Adrenal gland (tissue), 12 donors: ENCODE results near the gene SP110. TPM values are rescaled to one million over a fixed set of nuclear protein-coding genes. Genes with fewer than 3 reads are reported as not detected.

ENCODE experiments used
- DNase-seq, 7 donors: peaks; one replicate each; pipeline ENCODE4 v3.0.0-alpha.2; 2019 to 2020
- H3K27ac ChIP-seq, 5 donors: fragments of 200-600 bp; sonication (generic) in 4 of 5; 1 replicate in 3 of 5; 2 replicates in 2 of 5; pipeline versions ENCODE4 v1.5.1 to v1.8.0; 2016 to 2020; ENCODE audit warnings: mild to moderate bottlenecking in 1 of 5
- H3K27me3 ChIP-seq: fragments of 200-600 bp; 2 replicates; pipeline ENCODE4 v1.8.0; 2021
- H3K36me3 ChIP-seq, 2 donors: fragments of 200-600 bp; replicated peaks in 1 of 2; 1 replicate in 1 of 2; 2 replicates in 1 of 2; pipeline versions ENCODE4 v1.5.1 to v1.8.0; 2018 to 2022
- H3K4me1 ChIP-seq, 2 donors: fragments of 200-600 bp; replicated peaks in 1 of 2; 1 replicate in 1 of 2; 2 replicates in 1 of 2; pipeline versions ENCODE4 v1.5.1 to v1.8.0; 2018 to 2021
- H3K4me3 ChIP-seq, 4 donors: fragments of 200-600 bp; sonication (generic) in 3 of 4; one replicate each; pipeline ENCODE4 v1.5.1; 2016 to 2018
- H3K9me3 ChIP-seq, 3 donors: fragments of 200-600 bp; sonication (generic) in 1 of 3; replicated peaks in 1 of 3; 1 replicate in 2 of 3; 2 replicates in 1 of 3; pipeline versions ENCODE4 v1.5.1 to v1.8.0; 2016 to 2021
- CTCF ChIP-seq, 6 experiments: fragments of 450-650 bp in 4 of 6; fragments of 200-600 bp in 2 of 6; sonication (generic) in 1 of 6; IDR thresholded peaks; 1 replicate in 5 of 6; 2 replicates in 1 of 6; pipeline versions ENCODE4 v1.5.1 to v1.8.0; 2016 to 2021; ENCODE audit warnings: antibody characterized with exemption in 6 of 6, mild to moderate bottlenecking in 2 of 6, moderate library complexity in 1 of 6
- POLR2A ChIP-seq, 2 donors: fragments of 450-650 bp; IDR thresholded peaks; one replicate each; pipeline ENCODE4 v1.6.1; 2017; ENCODE audit warnings: antibody characterized with exemption in 2 of 2, mild to moderate bottlenecking in 2 of 2, moderate library complexity in 1 of 2
- WGBS, 4 donors: extraction: QIAGEN DNeasy Blood & Tissue Kit in 2 of 4; methylation state at CpG; one replicate each; pipeline versions ENCODE4 v1.1.5 to v1.1.7; 2013 to 2017; 5-methylcytosine and 5-hydroxymethylcytosine counted together
- intact Hi-C, 2 donors: fragments of 100-400 bp; cut with DNase I; formaldehyde crosslinking; loops; one replicate each; pipeline versions ENCODE4 v1.14.1 to v1.15.0; 2022 to 2023
- polyA plus RNA-seq, 3 donors: library from polyadenylated mRNA; stranded (reverse); fragments of 200-250 nt in 2 of 3; fragments of 350-450 nt in 1 of 3; fragmentation: Illumina TruSeq in 1 of 3; extraction: RNeasy Lipid Tissue Mini Kit (QIAGEN cat#74804) in 1 of 3; gene quantifications; one replicate each; pipeline ENCODE4 v1.2.3, GENCODE V29; 2013 to 2014
- total RNA-seq, 9 donors: library from RNA; depleted of rRNA in 4 of 9; stranded (reverse); fragments of >200 nt in 4 of 9; fragments of 120-200 nt in 1 of 9; fragmentation: NEBNext Ultra II Directional in 1 of 9; extraction: Animal tissue kit (Norgen Biotek cat#: 25700) in 1 of 9; gene quantifications; one replicate each; pipeline versions ENCODE4 v1.1.0 to v1.2.4, GENCODE V29; 2013 to 2023
- donor health status: healthy with polysubstance abuse.
- donor health status: Bipolar disorder and iron deficiency.
- donor health status: DM: yes; HTN: yes; CAD: no.
- donor health status: DM: no; HTN: no; CAD: no.
- donor health status: DM: no; HTN: no; CAD: no.
- donor health status: DM: yes; HTN: yes; CAD: no.

SP110 gene
- total and polyA plus RNA-seq, 12 donors: 7.8 to 37.9 (median 16.8) TPM

GRCh38 chr2:230162981-230163380 is 56.8 kb downstream of the SP110 start:
- Histone ChIP-seq H3K4me1 (no peaks in the 10 kb centered on the region), H3K9me3 (no peaks in the 10 kb centered on the region), H3K36me3 (no peaks in the 10 kb centered on the region), H3K27ac (no peak overlapping the region), H3K4me3 (no peak overlapping the region), H3K27me3 (no peaks in the 10 kb centered on the region)
- WGBS, 4 donors: 76 to 83% (median 82%) methylated on average over 5 of the region's 5 CpGs
- TF ChIP-seq POLR2A (IDR thresholded peaks at IDR 0.05) (no peak), CTCF (IDR thresholded peaks at IDR 0.05) (no peak)
- DNase-seq: no peak
- intact Hi-C loops: loop anchor here (5.0 kb wide), 2 partner anchors 96 to 156 kb away; partner anchors contain the start of gene SLC16A14 (in 1 of the 2)

- H3K27ac ChIP-seq: no peak overlapping the region
- DNase-seq: no peak
- TF ChIP-seq CTCF (IDR thresholded peaks at IDR 0.05) (no peak), POLR2A (IDR thresholded peaks at IDR 0.05) (no peak)
- 69 to 84% (median 79%) methylated on average over 4 to 6 of the region's 6 CpGs for WGBS, 4 donors
- no peaks in the 10 kb centered on the region for H3K36me3 ChIP-seq
- intact Hi-C loops: loop anchor here (2.0 to 5.0 kb wide), 3 partner anchors 92 to 154 kb away; partner anchors contain the start of gene SLC16A14 (in 2 of the 2)
- no peaks in the 10 kb centered on the region for H3K9me3 ChIP-seq
- no peak overlapping the region for H3K4me3 ChIP-seq
- H3K27me3 ChIP-seq: no peaks in the 10 kb centered on the region
- H3K4me1 ChIP-seq: no peaks in the 10 kb centered on the region
These were observed 58.6 kb downstream of the SP110 start for GRCh38 chr2:230161184-230161583.

GRCh38 chr2:230160112-230160660 is 59.6 kb downstream of the SP110 start:
- WGBS, 4 donors: 32 to 41% (median 34%) methylated on average over 10 to 11 of the region's 11 CpGs

GRCh38 chr2:230158468-230158867 is 61.3 kb downstream of the SP110 start:
- 84 to 95% (median 90%) methylated on average over 5 of the region's 5 CpGs for WGBS, 4 donors

More at GRCh38 chr2:230160112-230160660, 59.6 kb downstream of the SP110 start:
- TF ChIP-seq CTCF (IDR thresholded peaks at IDR 0.05) (peak; percentile 66 to 92 (median 86)), POLR2A (IDR thresholded peaks at IDR 0.05) (no peak)
- peak; percentile 31 to 70 (median 61) for DNase-seq
- no peak overlapping the region for H3K4me3 ChIP-seq
- intact Hi-C loops: loop anchor here (2.0 to 5.0 kb wide), 3 partner anchors 91 to 153 kb away; partner anchors contain the start of gene SLC16A14 (in 2 of the 2)
- no peaks in the 10 kb centered on the region for H3K36me3 ChIP-seq
- H3K27ac ChIP-seq: no peak overlapping the region
- H3K4me1 ChIP-seq: no peaks in the 10 kb centered on the region
- H3K9me3 ChIP-seq: no peaks in the 10 kb centered on the region
- H3K27me3 ChIP-seq: no peaks in the 10 kb centered on the region

More at GRCh38 chr2:230158468-230158867, 61.3 kb downstream of the SP110 start:
- no peaks in the 10 kb centered on the region for H3K4me1 ChIP-seq
- TF ChIP-seq CTCF (IDR thresholded peaks at IDR 0.05) (no peak), POLR2A (IDR thresholded peaks at IDR 0.05) (no peak)
- no peak overlapping the region for H3K27ac ChIP-seq
- H3K36me3 ChIP-seq: no peaks in the 10 kb centered on the region
- no peaks in the 10 kb centered on the region for H3K9me3 ChIP-seq
- H3K27me3 ChIP-seq: no peaks in the 10 kb centered on the region
- no peak overlapping the region for H3K4me3 ChIP-seq
- intact Hi-C loops: loop anchor here in 1 of 2 donors (5.0 kb wide), 1 partner anchor 454 kb away; no protein-coding TSS in a partner anchor
- DNase-seq: no peak
